H9 (cell line): ENCODE measurements around the gene IL5. TPM values are rescaled to one million over a fixed set of nuclear protein-coding genes. Genes with fewer than 3 reads are reported as not detected.
"Not testable (repeated sequence)": the region's sequence is repeated elsewhere in the genome, so short reads cannot be mapped to it uniquely, and the experiment has no call there.

ENCODE experiments used
- DNase-seq: peaks from one replicate; pipeline ENCODE4 v3.0.0-alpha.2; 2017
- H2AFZ ChIP-seq: one replicate; pipeline ENCODE4 v1.6.1; 2013; ENCODE audit warnings: mild to moderate bottlenecking, low read length, control low read depth, moderate library complexity
- H2AK5ac ChIP-seq: 2 replicates; pipeline ENCODE4 v1.6.1; 2013; ENCODE audit warnings: low read length, control low read depth, mixed read lengths; ENCODE audit not compliant: insufficient read length
- H2BK120ac ChIP-seq: one replicate; pipeline ENCODE4 v1.6.1; 2013; ENCODE audit warnings: low read depth, mild to moderate bottlenecking, low read length, control low read depth, inconsistent platforms; ENCODE audit not compliant: poor library complexity, severe bottlenecking
- H2BK12ac ChIP-seq: 2 replicates; pipeline ENCODE4 v1.6.1; 2013; ENCODE audit warnings: low read length, control low read depth, mixed read lengths, low read depth; ENCODE audit not compliant: insufficient read length
- H2BK15ac ChIP-seq: 2 replicates; pipeline ENCODE4 v1.6.1; 2013; ENCODE audit warnings: low read depth, low read length, control low read depth
- H2BK20ac ChIP-seq: one replicate; pipeline ENCODE4 v1.6.1; 2013; ENCODE audit warnings: low read depth, mild to moderate bottlenecking, low read length, control low read depth, inconsistent platforms; ENCODE audit not compliant: poor library complexity, severe bottlenecking
- H2BK5ac ChIP-seq: 2 replicates; pipeline ENCODE4 v1.6.1; 2013; ENCODE audit warnings: low read length, control low read depth, mixed read lengths; ENCODE audit not compliant: insufficient read length
- H3K14ac ChIP-seq: 2 replicates; pipeline ENCODE4 v1.6.1; 2013; ENCODE audit warnings: low read length, control low read depth; ENCODE audit not compliant: insufficient read depth
- H3K18ac ChIP-seq: 2 replicates; pipeline ENCODE4 v1.6.1; 2013; ENCODE audit warnings: low read depth, mild to moderate bottlenecking, mixed read lengths, low read length, control low read depth; ENCODE audit not compliant: insufficient read length
- H3K23ac ChIP-seq: 2 replicates; pipeline ENCODE4 v1.6.1; 2013; ENCODE audit warnings: low read length, control low read depth, mixed read lengths, low read depth; ENCODE audit not compliant: insufficient read length
- H3K23me2 ChIP-seq: 2 replicates; pipeline ENCODE4 v1.6.1; 2013; ENCODE audit warnings: low read depth, mild to moderate bottlenecking, mixed read lengths, low read length, control low read depth; ENCODE audit not compliant: insufficient read length, poor library complexity, severe bottlenecking
- H3K27ac ChIP-seq: 2 replicates; pipeline ENCODE4 v1.5.1; 2013; ENCODE audit warnings: low read length, control low read depth, mixed read lengths, low read depth; ENCODE audit not compliant: insufficient read length
- H3K27me3 ChIP-seq: 2 replicates; pipeline ENCODE4 v1.6.1; 2013; ENCODE audit warnings: low read length, control low read depth, inconsistent platforms; ENCODE audit not compliant: insufficient read depth
- H3K4ac ChIP-seq: 2 replicates; pipeline ENCODE4 v1.6.1; 2013; ENCODE audit warnings: low read depth, mild to moderate bottlenecking, control low read depth, inconsistent platforms, low read length, moderate library complexity
- H3K4me1 ChIP-seq: 2 replicates; pipeline ENCODE4 v1.6.1; 2013; ENCODE audit warnings: low read length, control low read depth, inconsistent platforms; ENCODE audit not compliant: insufficient read depth
- H3K4me2 ChIP-seq: 2 replicates; pipeline ENCODE4 v1.6.1; 2013; ENCODE audit warnings: low read length, control low read depth, mixed read lengths; ENCODE audit not compliant: insufficient read length, insufficient read depth
- H3K56ac ChIP-seq: 2 replicates; pipeline ENCODE4 v1.6.1; 2013; ENCODE audit warnings: low read depth, mild to moderate bottlenecking, mixed read lengths, low read length, control low read depth; ENCODE audit not compliant: insufficient read length
- H3K79me1 ChIP-seq: 2 replicates; pipeline ENCODE4 v1.6.1; 2013; ENCODE audit warnings: low read depth, mild to moderate bottlenecking, moderate library complexity, low read length, control low read depth, inconsistent platforms; ENCODE audit not compliant: insufficient read depth, poor library complexity, severe bottlenecking
- H3K79me2 ChIP-seq: 2 replicates; pipeline ENCODE4 v1.6.1; 2013; ENCODE audit warnings: low read length, control low read depth, inconsistent platforms; ENCODE audit not compliant: insufficient read depth
- H3K9ac ChIP-seq: 2 replicates; pipeline ENCODE4 v1.6.1; 2013; ENCODE audit warnings: low read length, control low read depth, mixed read lengths; ENCODE audit not compliant: insufficient read length; ENCODE audit errors: extremely low read depth
- H3K9me3 ChIP-seq: one replicate; pipeline ENCODE4 v1.6.1; 2013; ENCODE audit warnings: low read depth, low read length, inconsistent platforms; ENCODE audit not compliant: control insufficient read depth
- H3T11ph ChIP-seq: one replicate; pipeline ENCODE4 v1.6.1; 2013; ENCODE audit warnings: mild to moderate bottlenecking, low read length, control low read depth, inconsistent platforms
- H4K20me1 ChIP-seq: one replicate; pipeline ENCODE4 v1.6.1; 2013; ENCODE audit not compliant: control insufficient read depth, insufficient read length, insufficient read depth
- H4K5ac ChIP-seq: 2 replicates; pipeline ENCODE4 v1.6.1; 2013; ENCODE audit warnings: low read depth, mild to moderate bottlenecking, mixed read lengths, low read length, control low read depth; ENCODE audit not compliant: insufficient read length
- H4K8ac ChIP-seq: replicated peaks from 2 replicates; pipeline ENCODE4 v1.6.1; 2013; ENCODE audit warnings: low read length, control low read depth, mixed read lengths, low read depth; ENCODE audit not compliant: insufficient read length
- H4K91ac ChIP-seq: 2 replicates; pipeline ENCODE4 v1.6.1; 2013; ENCODE audit warnings: low read depth, mild to moderate bottlenecking, moderate library complexity, mixed read lengths, low read length, control low read depth; ENCODE audit not compliant: insufficient read length
- H3K27ac Mint-ChIP-seq, 3 experiments: 2 replicates in 2 of 3; 3 replicates in 1 of 3; pipeline ENCODE4 v1.8.0; 2020 to 2021; ENCODE audit warnings: mixed read lengths in 3 of 3, mild to moderate bottlenecking in 1 of 3, moderate library complexity in 1 of 3
- H3K27me3 Mint-ChIP-seq: 2 replicates; pipeline ENCODE4 v1.8.0; 2021; ENCODE audit warnings: low read depth, mild to moderate bottlenecking, moderate library complexity, mixed read lengths
- H3K36me3 Mint-ChIP-seq, 3 experiments: 2 replicates in 2 of 3; 3 replicates in 1 of 3; pipeline ENCODE4 v1.8.0; 2020 to 2021; ENCODE audit warnings: low read depth in 3 of 3, mixed read lengths in 3 of 3; ENCODE audit not compliant: insufficient read depth in 1 of 3
- H3K4me1 Mint-ChIP-seq, 2 experiments: 2 replicates each; pipeline ENCODE4 v1.8.0; 2020; ENCODE audit warnings: mixed read lengths in 2 of 2
- H3K4me3 Mint-ChIP-seq, 2 experiments: 2 replicates in 1 of 2; 3 replicates in 1 of 2; pipeline ENCODE4 v1.8.0; 2020 to 2021; ENCODE audit warnings: mild to moderate bottlenecking in 2 of 2, mixed read lengths in 2 of 2, moderate library complexity in 1 of 2
- H3K9me3 Mint-ChIP-seq, 2 experiments: 2 replicates in 1 of 2; 3 replicates in 1 of 2; pipeline ENCODE4 v1.8.0; 2020; ENCODE audit warnings: mild to moderate bottlenecking in 2 of 2, mixed read lengths in 2 of 2, moderate library complexity in 1 of 2
- CTCF ChIP-seq: fragments of 200-600 bp; sonication (generic); conservative IDR thresholded peaks from 3 replicates; pipeline ENCODE4 v1.8.0; 2021; ENCODE audit warnings: antibody characterized with exemption, mild to moderate bottlenecking
- WGBS: extraction: QIAGEN DNeasy Blood & Tissue Kit; methylation state at CpG from one replicate; pipeline ENCODE4 v1.1.7; 2013; ENCODE audit warnings: missing lambda C conversion rate, low lambda C conversion rate, mixed read lengths; ENCODE audit not compliant: insufficient read length; ENCODE audit errors: extremely low coverage; 5-methylcytosine and 5-hydroxymethylcytosine counted together
- total RNA-seq: library from RNA; stranded (reverse); gene quantifications from 2 replicates; pipeline ENCODE4 v1.2.1, GENCODE V29; 2021

IL5 gene
- total RNA-seq, 1 experiment from 2014 or later: not detected

DNA sequence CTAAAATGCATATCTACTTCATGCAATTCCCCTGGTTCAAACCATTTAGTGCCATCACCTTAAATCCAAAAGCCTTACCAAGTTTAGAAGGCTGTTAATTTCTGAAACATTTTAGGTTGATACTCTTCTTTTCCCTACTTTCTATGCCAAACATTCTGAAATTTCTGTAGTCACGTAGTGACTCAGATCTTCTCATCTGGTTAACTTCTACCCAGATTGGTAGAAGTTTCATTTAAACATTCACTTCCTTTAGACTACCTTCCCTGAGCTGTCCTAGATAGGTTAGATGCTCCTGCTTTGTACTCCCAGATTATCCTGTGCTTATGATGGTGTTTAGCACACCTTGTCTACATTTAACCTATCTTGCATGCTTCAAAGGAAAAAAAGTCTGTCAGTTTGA, 23.3 kb upstream of the IL5 start:
- H3K9ac ChIP-seq: no peak overlapping the region
- H3K23me2 ChIP-seq: no peaks in the 10 kb centered on the region
- no CpG with 5 or more reads among the region's 1 CpG for WGBS
- no peak overlapping the region for H3K4ac ChIP-seq
- H4K8ac ChIP-seq: no peak overlapping the region
- H2BK12ac ChIP-seq: no peak overlapping the region
- H2AK5ac ChIP-seq: no peak overlapping the region
- Mint-ChIP-seq H3K27ac (no peak overlapping the region), H3K4me3 (no peak overlapping the region), H3K9me3 (no peaks in the 10 kb centered on the region; a peak in 2 of 5 replicates), H3K36me3 (peaks cover 3 to 25% (median 23%) of the 10 kb centered on the region in 3 experiments; a peak in 6 of 7 replicates), H3K27me3 (no peaks in the 10 kb centered on the region), H3K4me1 (no peaks in the 10 kb centered on the region)
- H3K56ac ChIP-seq: no peak overlapping the region
- no peaks in the 10 kb centered on the region for H4K20me1 ChIP-seq
- H3K4me1 ChIP-seq: no peaks in the 10 kb centered on the region
- no peak overlapping the region for H4K91ac ChIP-seq
- no peaks in the 10 kb centered on the region for H3K79me2 ChIP-seq
- no peak overlapping the region for H4K5ac ChIP-seq
- H2AFZ ChIP-seq: no peak overlapping the region
- H3K18ac ChIP-seq: no peak overlapping the region
- H2BK5ac ChIP-seq: no peak overlapping the region
- H3K27me3 ChIP-seq: no peaks in the 10 kb centered on the region
- H2BK120ac ChIP-seq: no peak overlapping the region
- no peak overlapping the region for H3K4me2 ChIP-seq
- no peak overlapping the region for H3K23ac ChIP-seq
- peaks cover 8% of the 10 kb centered on the region for H3K9me3 ChIP-seq
- H3K14ac ChIP-seq: no peak overlapping the region
- H2BK15ac ChIP-seq: no peak overlapping the region
- no peak for TF ChIP-seq CTCF
- no peak overlapping the region for H3K27ac ChIP-seq
- H3T11ph ChIP-seq: no peak overlapping the region
- no peak overlapping the region for H2BK20ac ChIP-seq
- DNase-seq: no peak
- H3K79me1 ChIP-seq: peaks cover 2% of the 10 kb centered on the region

GRCh38 chr5:132564555-132564954, 21.2 kb upstream of the IL5 start:
- not testable (repeated sequence) for H2BK15ac ChIP-seq, H3K23me2 ChIP-seq, H2BK120ac ChIP-seq, H3K4me1 Mint-ChIP-seq, H2BK20ac ChIP-seq, H3K27me3 Mint-ChIP-seq, H3K56ac ChIP-seq, H3K4ac ChIP-seq, H4K5ac ChIP-seq, H3K9me3 Mint-ChIP-seq, H3K23ac ChIP-seq, H3K9ac ChIP-seq, H3K14ac ChIP-seq, H3K9me3 ChIP-seq, H3K18ac ChIP-seq, H3T11ph ChIP-seq, H2AFZ ChIP-seq, H3K27ac Mint-ChIP-seq, H4K20me1 ChIP-seq, H2BK5ac ChIP-seq, H3K4me2 ChIP-seq, H2AK5ac ChIP-seq, H3K27ac ChIP-seq, H4K8ac ChIP-seq, H3K79me2 ChIP-seq, H3K4me3 Mint-ChIP-seq, H3K27me3 ChIP-seq, H2BK12ac ChIP-seq, H3K79me1 ChIP-seq, H3K4me1 ChIP-seq, H4K91ac ChIP-seq, DNase-seq
- peaks cover 0 to 18% (median 16%) of the 10 kb centered on the region in 3 experiments; a peak in 5 of 7 replicates for H3K36me3 Mint-ChIP-seq
- no CpG with 5 or more reads among the region's 2 CpGs for WGBS
